ENCODE measurements around the gene SLC35F1.
A peak's percentile ranks its signal among the peaks of the same experiment; 100 is the strongest.

Gene SLC35F1

DNA sequence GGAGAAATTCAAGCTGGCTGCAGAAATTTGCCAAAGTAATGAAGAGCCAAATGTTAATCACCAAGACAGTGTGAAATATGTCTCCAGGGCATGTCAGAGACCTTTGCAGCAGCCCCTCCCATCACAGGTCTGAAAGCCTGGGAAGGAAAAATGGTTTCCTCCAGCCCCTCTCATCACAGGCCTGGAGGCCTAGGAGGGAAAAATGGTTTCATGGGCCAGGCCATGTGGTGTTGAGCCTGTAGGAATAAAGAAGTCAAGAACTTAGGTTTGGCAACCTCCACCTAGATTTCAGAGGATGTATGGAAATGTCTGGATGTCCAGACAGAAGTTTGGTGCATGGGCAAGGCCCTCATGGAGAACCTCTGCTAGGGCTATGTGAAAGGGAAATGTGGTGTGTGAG lies 185.0 kb downstream of the SLC35F1 start:
- no peaks in the 10 kb centered on the region for H3K36me3 ChIP-seq (ENCODE audit: insufficient read depth, low read depth, low read length)
- no peak overlapping the region for H3K27ac ChIP-seq (ENCODE audit: low read length)
- no peak overlapping the region for H3K4me3 ChIP-seq (ENCODE audit: low read length)
- peaks cover 40% of the 10 kb centered on the region for H3K9me3 ChIP-seq (ENCODE audit: insufficient read depth, low read depth, low read length)
- no peaks in the 10 kb centered on the region for H3K4me1 ChIP-seq (ENCODE audit: insufficient read depth, low read length)
- H3K9ac ChIP-seq (ENCODE audit: low read depth, low read length) = no peak overlapping the region
- H3K27me3 ChIP-seq (ENCODE audit: insufficient read depth, low read length) = no peaks in the 10 kb centered on the region

DNA sequence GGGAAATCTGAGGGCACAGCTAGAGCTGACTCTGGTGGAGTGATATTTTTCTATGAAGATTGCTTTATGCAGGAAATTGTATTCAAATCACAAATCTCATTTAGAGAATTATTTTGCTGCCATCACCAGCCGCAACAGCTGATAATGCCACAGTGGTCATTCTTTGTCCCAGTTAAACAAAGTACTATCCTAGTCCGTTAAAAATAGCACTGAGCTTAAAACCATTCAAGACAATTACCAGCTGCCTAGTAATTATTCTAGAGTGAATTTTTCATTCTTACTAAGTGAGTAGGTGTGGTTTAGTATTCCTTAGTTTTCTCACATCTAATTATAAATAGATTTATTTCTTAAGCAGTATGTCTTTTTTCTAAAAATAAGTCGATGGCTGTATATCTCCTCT lies 190.5 kb downstream of the SLC35F1 start:
- Histone ChIP-seq H3K27me3 (ENCODE audit: insufficient read depth, low read length) (no peaks in the 10 kb centered on the region), H3K4me1 (ENCODE audit: insufficient read depth, low read length) (peaks cover 8% of the 10 kb centered on the region; the same call in 1 of the 2 replicates), H3K9ac (ENCODE audit: low read depth, low read length) (no peak overlapping the region), H3K27ac (ENCODE audit: low read length) (no peak overlapping the region), H3K4me3 (ENCODE audit: low read length) (no peak overlapping the region), H3K36me3 (ENCODE audit: insufficient read depth, low read depth, low read length) (no peaks in the 10 kb centered on the region; the same call in 1 of the 2 replicates), H3K9me3 (ENCODE audit: insufficient read depth, low read depth, low read length) (peaks cover 30% of the 10 kb centered on the region)

DNA sequence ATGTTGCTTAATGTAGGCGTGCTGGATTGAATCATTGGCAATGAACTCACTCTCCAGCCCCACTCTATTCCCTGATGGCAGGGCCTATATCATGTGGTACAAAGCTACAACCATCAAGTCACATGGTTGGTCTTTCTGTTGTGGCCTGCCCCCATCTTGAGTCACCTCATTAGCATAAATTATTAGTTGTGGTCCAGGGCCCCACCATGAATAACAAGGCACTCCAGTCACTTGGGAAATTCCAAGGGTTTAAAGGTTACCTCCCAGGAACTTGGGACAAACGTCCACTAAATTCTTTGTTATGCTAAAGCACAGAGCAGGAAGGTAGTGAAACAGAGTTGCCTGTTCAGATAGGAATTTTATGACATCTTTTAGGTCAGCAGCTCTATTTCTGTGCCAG lies 193.7 kb downstream of the SLC35F1 start:
- peaks cover 8% of the 10 kb centered on the region; the same call in 1 of the 2 replicates for H3K4me1 ChIP-seq (ENCODE audit: insufficient read depth, low read length)
- peak overlapping the region; percentile 23 for H3K27ac ChIP-seq (ENCODE audit: low read length)
- H3K9ac ChIP-seq (ENCODE audit: low read depth, low read length) = 0 out of 2 replicates have a peak overlapping the region, but pooled peaks have one; percentile 12

DNA sequence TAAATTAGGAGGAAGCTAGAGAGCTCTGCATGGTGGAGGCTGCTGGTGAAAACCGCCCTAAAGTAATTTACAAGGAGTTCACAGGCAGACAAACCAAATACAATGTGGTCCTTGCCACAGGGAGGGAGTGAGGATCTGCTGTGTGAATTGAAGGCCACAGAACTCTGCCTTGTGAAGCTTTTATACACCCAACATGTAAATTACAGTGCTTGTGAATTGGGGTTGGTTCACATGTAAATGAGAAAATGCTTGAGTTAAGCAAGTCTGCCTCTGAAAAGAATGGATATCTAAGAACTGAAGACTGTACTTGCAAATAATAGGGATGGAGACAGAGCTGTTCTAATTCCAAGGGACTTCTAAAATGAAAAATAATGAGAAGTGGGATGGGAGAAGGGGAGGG lies 194.2 kb downstream of the SLC35F1 start:
- Histone ChIP-seq H3K27ac (ENCODE audit: low read length) (peak overlapping the region; percentile 23), H3K4me3 (ENCODE audit: low read length) (no peak overlapping the region), H3K4me1 (ENCODE audit: insufficient read depth, low read length) (peaks cover 8% of the 10 kb centered on the region; the same call in 1 of the 2 replicates), H3K27me3 (ENCODE audit: insufficient read depth, low read length) (no peaks in the 10 kb centered on the region), H3K36me3 (ENCODE audit: insufficient read depth, low read depth, low read length) (no peaks in the 10 kb centered on the region; the same call in 1 of the 2 replicates), H3K9me3 (ENCODE audit: insufficient read depth, low read depth, low read length) (peaks cover 16% of the 10 kb centered on the region), H3K9ac (ENCODE audit: low read depth, low read length) (0 out of 2 replicates have a peak overlapping the region, but pooled peaks have one; percentile 12)

More for the DNA sequence above, 193.7 kb downstream of the SLC35F1 start:
- Histone ChIP-seq H3K9me3 (ENCODE audit: insufficient read depth, low read depth, low read length) (peaks cover 16% of the 10 kb centered on the region), H3K4me3 (ENCODE audit: low read length) (peak overlapping the region; percentile 38; the same call in 1 of the 2 replicates), H3K27me3 (ENCODE audit: insufficient read depth, low read length) (no peaks in the 10 kb centered on the region), H3K36me3 (ENCODE audit: insufficient read depth, low read depth, low read length) (no peaks in the 10 kb centered on the region; the same call in 1 of the 2 replicates)

DNA sequence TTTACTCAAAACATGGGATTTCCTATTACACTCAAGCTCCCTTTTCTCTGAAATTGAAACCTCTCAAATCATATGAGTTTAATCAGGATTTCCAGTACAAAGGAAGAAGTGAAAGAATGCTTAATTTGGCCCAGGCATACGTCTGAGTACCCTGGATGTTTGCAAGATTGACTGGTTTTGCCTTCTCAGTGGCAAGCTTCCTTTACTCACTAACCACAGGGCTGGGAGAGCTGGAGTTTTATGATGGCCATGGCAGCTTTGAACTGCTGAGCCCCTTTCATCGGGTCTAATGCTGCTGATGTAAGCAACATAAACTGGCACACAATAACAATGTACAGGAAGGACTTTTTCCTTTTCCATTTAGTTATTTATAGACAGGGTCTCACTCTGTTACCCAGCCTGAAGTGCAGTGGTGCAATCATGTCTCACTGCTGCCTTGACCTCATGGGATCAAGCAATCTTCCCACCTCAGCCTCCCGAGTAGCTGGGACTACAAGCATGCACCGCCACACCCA lies 194.8 kb downstream of the SLC35F1 start:
- Histone ChIP-seq H3K36me3 (ENCODE audit: insufficient read depth, low read depth, low read length) (no peaks in the 10 kb centered on the region; the same call in 1 of the 2 replicates), H3K27ac (ENCODE audit: low read length) (no peak overlapping the region), H3K9me3 (ENCODE audit: insufficient read depth, low read depth, low read length) (peaks cover 16% of the 10 kb centered on the region), H3K27me3 (ENCODE audit: insufficient read depth, low read length) (no peaks in the 10 kb centered on the region), H3K9ac (ENCODE audit: low read depth, low read length) (no peak overlapping the region), H3K4me1 (ENCODE audit: insufficient read depth, low read length) (peaks cover 8% of the 10 kb centered on the region; the same call in 1 of the 2 replicates), H3K4me3 (ENCODE audit: low read length) (no peak overlapping the region)

DNA sequence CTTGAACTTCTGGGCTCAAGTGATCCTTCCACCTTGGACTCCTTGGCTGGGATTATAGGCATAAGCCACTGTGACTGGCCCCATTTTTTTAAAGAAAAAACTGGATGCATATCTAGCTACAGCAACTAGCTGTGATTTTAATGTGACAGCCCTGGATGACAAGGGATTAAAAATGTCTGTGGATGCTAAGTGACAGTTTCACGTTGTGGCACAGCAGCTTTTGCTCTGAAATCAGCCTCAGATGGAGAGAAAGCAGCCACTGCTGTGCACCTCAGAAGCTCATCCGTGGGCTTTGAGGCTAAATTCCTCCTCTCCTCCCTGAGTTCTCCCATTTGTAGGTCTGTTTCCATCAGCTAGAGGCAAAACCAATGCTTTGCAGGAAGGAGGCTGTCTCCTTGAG lies 195.3 kb downstream of the SLC35F1 start:
- Histone ChIP-seq H3K9ac (ENCODE audit: low read depth, low read length) (no peak overlapping the region), H3K27me3 (ENCODE audit: insufficient read depth, low read length) (no peaks in the 10 kb centered on the region), H3K9me3 (ENCODE audit: insufficient read depth, low read depth, low read length) (peaks cover 16% of the 10 kb centered on the region), H3K4me3 (ENCODE audit: low read length) (no peak overlapping the region), H3K36me3 (ENCODE audit: insufficient read depth, low read depth, low read length) (no peaks in the 10 kb centered on the region; the same call in 1 of the 2 replicates), H3K4me1 (ENCODE audit: insufficient read depth, low read length) (peaks cover 8% of the 10 kb centered on the region; the same call in 1 of the 2 replicates), H3K27ac (ENCODE audit: low read length) (no peak overlapping the region)

DNA sequence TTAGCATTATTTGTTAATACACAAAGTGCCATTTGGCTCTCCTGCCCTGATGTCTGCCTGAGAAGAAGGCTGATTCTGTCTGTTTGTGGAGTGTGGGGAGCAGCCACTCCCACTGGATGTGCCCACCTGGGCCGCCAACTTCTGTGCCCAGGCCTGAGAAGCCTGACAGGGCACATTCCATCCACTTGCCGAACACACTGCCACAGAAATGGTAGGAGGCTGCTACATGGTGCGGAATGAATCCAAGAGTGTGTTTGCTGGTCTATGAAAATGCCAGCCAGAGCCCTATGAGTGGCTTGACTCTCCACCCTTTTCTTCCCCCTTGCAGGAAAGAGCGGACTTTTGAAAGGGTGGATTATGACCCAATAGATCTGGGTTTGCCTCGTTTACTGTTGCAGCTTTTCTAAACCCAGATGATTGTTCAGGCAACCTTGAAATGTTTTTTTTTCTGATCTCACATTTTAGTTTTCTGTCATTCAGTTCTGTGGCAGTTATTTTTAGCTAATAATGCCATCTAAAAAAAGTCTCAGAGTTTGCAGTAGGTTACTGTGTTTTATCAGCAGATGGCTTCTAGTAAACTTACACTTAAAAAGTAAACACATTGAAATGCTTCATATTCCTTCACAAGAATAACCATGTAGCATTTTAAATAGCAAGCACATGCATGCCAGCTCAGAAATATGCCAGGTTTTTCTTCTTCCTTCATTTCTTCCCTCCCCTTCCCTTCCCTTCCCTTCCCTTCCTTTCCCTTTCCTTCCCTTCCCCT lies 196.5 kb downstream of the SLC35F1 start:
- Histone ChIP-seq H3K27ac (ENCODE audit: low read length) (no peak overlapping the region), H3K9ac (ENCODE audit: low read depth, low read length) (no peak overlapping the region), H3K4me3 (ENCODE audit: low read length) (no peak overlapping the region), H3K4me1 (ENCODE audit: insufficient read depth, low read length) (peaks cover 8% of the 10 kb centered on the region; the same call in 1 of the 2 replicates), H3K36me3 (ENCODE audit: insufficient read depth, low read depth, low read length) (no peaks in the 10 kb centered on the region; the same call in 1 of the 2 replicates), H3K27me3 (ENCODE audit: insufficient read depth, low read length) (no peaks in the 10 kb centered on the region), H3K9me3 (ENCODE audit: insufficient read depth, low read depth, low read length) (peaks cover 16% of the 10 kb centered on the region)

DNA sequence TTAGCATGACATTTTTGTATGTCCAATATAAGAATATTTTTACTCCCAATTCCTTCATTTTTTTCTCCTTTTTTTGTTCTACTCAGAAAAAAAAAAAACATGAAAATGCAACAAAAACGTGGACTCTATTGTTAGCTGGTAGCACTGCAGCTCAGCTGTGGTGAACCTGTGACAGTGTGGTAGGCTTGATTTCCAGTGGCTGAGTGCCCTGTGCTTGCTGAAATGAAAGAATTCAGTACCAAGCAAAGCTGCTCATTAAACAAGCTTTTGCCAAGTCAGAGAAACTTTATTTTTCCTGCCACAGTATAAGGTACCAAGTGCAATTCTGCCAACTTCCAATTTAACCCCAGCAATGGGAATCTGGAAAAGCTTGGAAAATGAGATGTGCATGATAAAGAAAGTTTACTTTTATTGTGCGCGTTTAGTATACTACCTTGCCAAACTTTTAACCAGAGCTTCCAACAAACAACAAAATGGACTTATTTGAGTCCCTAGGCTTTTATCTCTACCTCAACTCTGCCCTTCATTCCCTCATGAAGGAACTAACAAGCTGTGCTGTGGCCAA lies 215.2 kb downstream of the SLC35F1 start:
- H3K9ac ChIP-seq (ENCODE audit: low read depth, low read length) = no peak overlapping the region
- H3K27ac ChIP-seq (ENCODE audit: low read length) = no peak overlapping the region
- no peak overlapping the region for H3K4me3 ChIP-seq (ENCODE audit: low read length)
- no peaks in the 10 kb centered on the region for H3K27me3 ChIP-seq (ENCODE audit: insufficient read depth, low read length)
- H3K36me3 ChIP-seq (ENCODE audit: insufficient read depth, low read depth, low read length) = no peaks in the 10 kb centered on the region
- no peaks in the 10 kb centered on the region for H3K9me3 ChIP-seq (ENCODE audit: insufficient read depth, low read depth, low read length)
- no peaks in the 10 kb centered on the region for H3K4me1 ChIP-seq (ENCODE audit: insufficient read depth, low read length)

DNA sequence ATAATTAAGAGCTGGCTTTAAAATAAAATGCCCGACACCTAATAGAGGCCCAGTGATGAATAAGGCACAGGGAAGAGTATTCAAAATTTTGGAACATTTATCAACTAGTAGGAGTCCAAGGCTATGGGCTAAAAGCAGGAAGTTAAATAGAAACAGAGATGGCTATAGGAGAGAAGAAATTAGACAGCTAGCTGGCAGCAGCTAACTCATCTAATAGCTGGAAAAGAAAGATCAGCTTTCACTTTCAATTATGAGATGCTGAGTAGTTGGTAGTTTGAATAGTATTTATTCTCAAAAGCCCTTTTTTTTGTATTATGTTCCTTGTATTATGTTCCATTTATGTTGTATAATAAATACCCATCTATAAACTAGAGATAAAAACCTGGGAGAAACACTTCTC lies 215.7 kb downstream of the SLC35F1 start:
- no peaks in the 10 kb centered on the region for H3K36me3 ChIP-seq (ENCODE audit: insufficient read depth, low read depth, low read length)
- H3K9me3 ChIP-seq (ENCODE audit: insufficient read depth, low read depth, low read length) = no peaks in the 10 kb centered on the region
- H3K27ac ChIP-seq (ENCODE audit: low read length) = no peak overlapping the region
- no peak overlapping the region for H3K4me3 ChIP-seq (ENCODE audit: low read length)
- no peaks in the 10 kb centered on the region for H3K27me3 ChIP-seq (ENCODE audit: insufficient read depth, low read length)
- H3K4me1 ChIP-seq (ENCODE audit: insufficient read depth, low read length) = no peaks in the 10 kb centered on the region
- no peak overlapping the region for H3K9ac ChIP-seq (ENCODE audit: low read depth, low read length)

DNA sequence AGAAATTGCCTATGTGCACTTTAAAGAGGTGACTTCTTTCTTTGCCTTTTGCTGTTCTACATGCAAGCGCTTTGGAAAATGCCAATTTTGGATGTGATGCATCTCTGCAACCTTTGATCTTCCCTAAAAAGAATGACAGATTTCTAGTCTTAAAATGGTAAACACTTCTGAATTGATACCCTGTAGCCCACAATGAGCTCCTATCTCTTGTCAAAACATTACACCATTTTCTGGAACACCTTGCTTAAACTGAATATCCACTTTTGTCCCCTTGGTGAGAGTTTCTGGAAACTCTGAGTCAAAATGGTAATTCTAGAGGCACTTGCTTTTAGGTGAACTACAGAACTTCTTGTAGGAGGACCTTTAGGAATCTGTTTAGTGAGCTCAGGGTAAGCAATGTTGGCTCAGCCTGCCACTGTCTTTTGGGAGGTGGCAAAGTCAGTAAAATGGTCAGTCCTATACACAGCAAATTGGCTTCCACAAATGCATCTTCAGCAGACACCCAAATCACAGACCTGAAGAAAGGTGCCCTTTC lies 216.5 kb downstream of the SLC35F1 start:
- Histone ChIP-seq H3K27ac (ENCODE audit: low read length) (no peak overlapping the region), H3K4me1 (ENCODE audit: insufficient read depth, low read length) (no peaks in the 10 kb centered on the region), H3K9me3 (ENCODE audit: insufficient read depth, low read depth, low read length) (no peaks in the 10 kb centered on the region)

DNA sequence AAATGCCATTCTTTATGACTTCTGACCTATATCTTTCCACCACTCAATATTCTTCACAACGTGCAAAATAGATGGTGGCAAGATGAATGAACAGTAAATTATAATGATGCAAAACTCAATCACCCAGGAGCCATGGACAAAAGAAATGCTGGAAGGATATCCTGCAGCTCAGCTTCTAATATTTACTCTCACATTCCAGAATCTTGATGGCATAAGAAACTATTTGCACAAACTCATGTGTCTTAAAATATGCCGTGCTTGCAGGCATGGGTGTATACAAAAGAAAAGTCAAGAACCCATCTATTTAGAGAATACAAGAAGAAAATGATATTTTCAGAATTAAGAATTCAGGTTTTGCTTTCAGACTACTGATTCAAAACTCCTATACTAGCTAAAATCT lies 217.8 kb downstream of the SLC35F1 start:
- H3K9me3 ChIP-seq (ENCODE audit: insufficient read depth, low read depth, low read length) = no peaks in the 10 kb centered on the region
- no peaks in the 10 kb centered on the region for H3K4me1 ChIP-seq (ENCODE audit: insufficient read depth, low read length)
- H3K27me3 ChIP-seq (ENCODE audit: insufficient read depth, low read length) = no peaks in the 10 kb centered on the region
- no peak overlapping the region for H3K9ac ChIP-seq (ENCODE audit: low read depth, low read length)
- H3K36me3 ChIP-seq (ENCODE audit: insufficient read depth, low read depth, low read length) = no peaks in the 10 kb centered on the region
- H3K4me3 ChIP-seq (ENCODE audit: low read length) = no peak overlapping the region
- no peak overlapping the region for H3K27ac ChIP-seq (ENCODE audit: low read length)

More for the DNA sequence above, 216.5 kb downstream of the SLC35F1 start:
- Histone ChIP-seq H3K4me3 (ENCODE audit: low read length) (no peak overlapping the region), H3K9ac (ENCODE audit: low read depth, low read length) (no peak overlapping the region), H3K36me3 (ENCODE audit: insufficient read depth, low read depth, low read length) (no peaks in the 10 kb centered on the region), H3K27me3 (ENCODE audit: insufficient read depth, low read length) (no peaks in the 10 kb centered on the region)
